DND-41 (cell line): Measurements from ENCODE around the gene VASH1.

ENCODE experiments used
- EZH2 ChIP-seq: IDR thresholded peaks from 3 replicates; pipeline ENCODE4 v1.6.1; 2012; ENCODE audit warnings: borderline replicate concordance, low read depth, mild to moderate bottlenecking, moderate library complexity, low read length, inconsistent platforms; ENCODE audit not compliant: severe bottlenecking
- TF ChIP-seq, protein P1 (sequence below): IDR thresholded peaks from 2 replicates; pipeline ENCODE4 v1.5.1; 2012; ENCODE audit warnings: borderline replicate concordance, low read length, moderate library complexity, mild to moderate bottlenecking; ENCODE audit not compliant: poor library complexity, severe bottlenecking; ENCODE audit errors: extremely low read depth

DNA sequence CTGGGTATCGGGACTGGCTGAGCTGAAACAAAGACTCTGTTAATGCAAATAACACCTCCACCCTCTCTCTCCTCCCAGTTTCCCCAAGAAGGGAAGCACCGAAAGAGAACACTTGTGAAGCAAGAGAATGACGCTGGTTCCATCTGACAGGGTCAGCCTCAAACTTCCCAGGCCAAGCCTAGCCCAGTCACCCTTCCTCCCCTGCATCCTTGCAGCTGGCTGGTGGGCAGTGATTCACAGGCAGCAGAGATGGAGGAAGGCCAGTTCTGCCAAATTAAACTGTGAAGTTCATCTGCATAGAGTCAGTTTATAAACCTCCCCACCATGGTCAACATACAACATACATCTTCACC lies 67.7 kb downstream of the VASH1 start:
- TF ChIP-seq EZH2 = no peak
- TF ChIP-seq, protein P1, sequence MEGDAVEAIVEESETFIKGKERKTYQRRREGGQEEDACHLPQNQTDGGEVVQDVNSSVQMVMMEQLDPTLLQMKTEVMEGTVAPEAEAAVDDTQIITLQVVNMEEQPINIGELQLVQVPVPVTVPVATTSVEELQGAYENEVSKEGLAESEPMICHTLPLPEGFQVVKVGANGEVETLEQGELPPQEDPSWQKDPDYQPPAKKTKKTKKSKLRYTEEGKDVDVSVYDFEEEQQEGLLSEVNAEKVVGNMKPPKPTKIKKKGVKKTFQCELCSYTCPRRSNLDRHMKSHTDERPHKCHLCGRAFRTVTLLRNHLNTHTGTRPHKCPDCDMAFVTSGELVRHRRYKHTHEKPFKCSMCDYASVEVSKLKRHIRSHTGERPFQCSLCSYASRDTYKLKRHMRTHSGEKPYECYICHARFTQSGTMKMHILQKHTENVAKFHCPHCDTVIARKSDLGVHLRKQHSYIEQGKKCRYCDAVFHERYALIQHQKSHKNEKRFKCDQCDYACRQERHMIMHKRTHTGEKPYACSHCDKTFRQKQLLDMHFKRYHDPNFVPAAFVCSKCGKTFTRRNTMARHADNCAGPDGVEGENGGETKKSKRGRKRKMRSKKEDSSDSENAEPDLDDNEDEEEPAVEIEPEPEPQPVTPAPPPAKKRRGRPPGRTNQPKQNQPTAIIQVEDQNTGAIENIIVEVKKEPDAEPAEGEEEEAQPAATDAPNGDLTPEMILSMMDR = no peak
